Keratinocyte (primary cell): ENCODE results near the gene LUC7L3. TPM values are rescaled to one million over a fixed set of nuclear protein-coding genes. Genes with fewer than 3 reads are reported as not detected.

Source experiments
- DNase-seq: peaks from one replicate; pipeline ENCODE4 v3.0.0-alpha.2; 2011; ENCODE audit warnings: low read depth, missing footprints, low spot score
- FAIRE-seq: peaks from 2 replicates; lab custom pipeline; 2011; peaks lifted over from hg19 to GRCh38; lab: Jason Lieb, UNC
- H2AFZ ChIP-seq: 2 replicates; pipeline ENCODE4 v1.6.0; 2012; ENCODE audit warnings: low read length, control low read depth, inconsistent platforms; ENCODE audit not compliant: control insufficient read depth
- H3K27ac ChIP-seq: 2 replicates; pipeline ENCODE4 v1.5.1; 2011; ENCODE audit warnings: low read length; ENCODE audit not compliant: control insufficient read depth, insufficient read depth
- H3K27me3 ChIP-seq: 3 replicates; pipeline ENCODE4 v1.6.0; 2011; ENCODE audit warnings: low read length; ENCODE audit not compliant: control insufficient read depth, insufficient read depth; ENCODE audit errors: extremely low read depth
- H3K36me3 ChIP-seq, 2 experiments: 2 replicates in 1 of 2; 3 replicates in 1 of 2; pipeline ENCODE4 v1.5.1; 2011; ENCODE audit warnings: low read length in 2 of 2, mild to moderate bottlenecking in 1 of 2; ENCODE audit not compliant: control insufficient read depth in 2 of 2, insufficient read depth in 2 of 2; ENCODE audit errors: extremely low read depth in 1 of 2
- H3K4me1 ChIP-seq: 3 replicates; pipeline ENCODE4 v1.5.1; 2011; ENCODE audit warnings: low read length; ENCODE audit not compliant: control insufficient read depth, insufficient read depth; ENCODE audit errors: extremely low read depth
- H3K4me2 ChIP-seq: 3 replicates; pipeline ENCODE4 v1.6.0; 2011; ENCODE audit warnings: low read depth, low read length; ENCODE audit not compliant: control insufficient read depth, insufficient read depth; ENCODE audit errors: extremely low read depth
- H3K4me3 ChIP-seq, 3 experiments: fragments of 200-600 bp in 1 of 3; sonication (generic) in 1 of 3; 2 replicates in 2 of 3; 3 replicates in 1 of 3; pipeline ENCODE4 v1.5.1; 2011 to 2016; ENCODE audit warnings: low read length in 3 of 3, mild to moderate bottlenecking in 3 of 3, control low read depth in 2 of 3, inconsistent platforms in 1 of 3, low read depth in 1 of 3, mixed read lengths in 1 of 3, mixed run types in 1 of 3, moderate library complexity in 1 of 3; ENCODE audit not compliant: control insufficient read depth in 2 of 3, insufficient read depth in 2 of 3; ENCODE audit errors: extremely low read depth in 1 of 3
- H3K79me2 ChIP-seq: 2 replicates; pipeline ENCODE4 v1.6.0; 2012; ENCODE audit warnings: low read length; ENCODE audit not compliant: control insufficient read depth, insufficient read depth
- H3K9ac ChIP-seq: 3 replicates; pipeline ENCODE4 v1.6.0; 2011; ENCODE audit warnings: low read length; ENCODE audit not compliant: control insufficient read depth, insufficient read depth; ENCODE audit errors: extremely low read depth
- H3K9me1 ChIP-seq: 3 replicates; pipeline ENCODE4 v1.6.0; 2011; ENCODE audit warnings: low read length; ENCODE audit not compliant: control insufficient read depth, insufficient read depth; ENCODE audit errors: extremely low read depth
- H3K9me3 ChIP-seq: 2 replicates; pipeline ENCODE4 v1.5.1; 2012; ENCODE audit warnings: low read depth, low read length; ENCODE audit not compliant: control insufficient read depth
- H4K20me1 ChIP-seq: 3 replicates; pipeline ENCODE4 v1.6.0; 2011; ENCODE audit warnings: low read length; ENCODE audit not compliant: control insufficient read depth, insufficient read depth; ENCODE audit errors: extremely low read depth
- CTCF ChIP-seq, 3 experiments: IDR thresholded peaks in 1 of 3; conservative IDR thresholded peaks in 1 of 3; optimal IDR thresholded peaks in 1 of 3; 2 replicates in 2 of 3; 3 replicates in 1 of 3; pipeline versions ENCODE3 to v1.5.1; 2011; ENCODE audit warnings: low read length in 3 of 3, mild to moderate bottlenecking in 3 of 3, moderate library complexity in 2 of 3, control low read depth in 1 of 3, inconsistent platforms in 1 of 3; ENCODE audit not compliant: insufficient read depth in 2 of 3; ENCODE audit errors: extremely low read depth in 1 of 3
- EZH2 ChIP-seq: IDR thresholded peaks from one replicate; pipeline ENCODE4 v1.6.1; 2012; ENCODE audit warnings: inconsistent platforms, mild to moderate bottlenecking, low read length, moderate library complexity
- dilution Hi-C: fragments of 300-500 bp; cut with MboI; formaldehyde crosslinking; loops from one replicate; pipeline ENCODE4 v1.7.0; 2020; ENCODE audit warnings: low sequenced_read_pairs; ENCODE audit not compliant: extremely low pct_ligation_motif_present
- polyA plus RNA-seq, 5 experiments: library from polyadenylated mRNA; depleted of rRNA in 3 of 5; stranded (reverse) in 3 of 5; stranded (forward) in 1 of 5; unstranded in 1 of 5; fragments of >200 nt; gene quantifications; 1 replicate in 1 of 5; 2 replicates in 3 of 5; 3 replicates in 1 of 5; pipeline versions ENCODE4 v1.2.1 to v1.2.3, GENCODE V29; 2011 to 2012; ENCODE audit warnings: missing spikeins in 2 of 5, low read depth in 1 of 5, low replicate concordance in 1 of 5

Gene LUC7L3
- polyA plus RNA-seq, 1 donor (not counting 4 experiments of a cell fraction or from before 2014, with no cell fraction given) = 92.4 TPM

GRCh38 chr17:50749245-50749644 lies 29.8 kb downstream of the LUC7L3 start:
- H3K79me2 ChIP-seq = peaks cover 4% of the 10 kb centered on the region
- no peak overlapping the region for H3K4me3 ChIP-seq
- H3K9ac ChIP-seq = no peak overlapping the region
- H3K4me2 ChIP-seq = no peak overlapping the region
- H3K9me1 ChIP-seq = no peaks in the 10 kb centered on the region
- no peak overlapping the region for H3K27ac ChIP-seq
- no peak overlapping the region for H2AFZ ChIP-seq
- DNase-seq (no peak), FAIRE-seq (peak; percentile 65)
- H3K9me3 ChIP-seq = no peaks in the 10 kb centered on the region
- no peaks in the 10 kb centered on the region for H3K4me1 ChIP-seq
- no peaks in the 10 kb centered on the region for H4K20me1 ChIP-seq
- H3K27me3 ChIP-seq = no peaks in the 10 kb centered on the region
- dilution Hi-C loops = no loop called here
- no peak for TF ChIP-seq CTCF (optimal IDR thresholded peaks at IDR 0.05 in 1 of 3, IDR thresholded peaks at IDR 0.05 in 1 of 3, conservative IDR thresholded peaks at IDR 0.05 in 1 of 3; ENCODE audit: extremely low read depth in 1 of 3, insufficient read depth in 2 of 3, low read length in 3 of 3)
- no peak for TF ChIP-seq EZH2
- H3K36me3 ChIP-seq = peaks cover 27 to 28% of the 10 kb centered on the region in 2 experiments

- no peaks in the 10 kb centered on the region for H3K9me1 ChIP-seq
- H3K4me1 ChIP-seq = no peaks in the 10 kb centered on the region
- no peak overlapping the region for H3K27ac ChIP-seq
- no peaks in the 10 kb centered on the region for H3K27me3 ChIP-seq
- H3K79me2 ChIP-seq = no peaks in the 10 kb centered on the region
- dilution Hi-C loops = no loop called here
- no peaks in the 10 kb centered on the region for H4K20me1 ChIP-seq
- H3K4me2 ChIP-seq = no peak overlapping the region
- no peak for DNase-seq
- TF ChIP-seq EZH2 (no peak), CTCF (optimal IDR thresholded peaks at IDR 0.05 in 1 of 3, IDR thresholded peaks at IDR 0.05 in 1 of 3, conservative IDR thresholded peaks at IDR 0.05 in 1 of 3; ENCODE audit: extremely low read depth in 1 of 3, insufficient read depth in 2 of 3, low read length in 3 of 3) (no peak)
- no peak overlapping the region for H3K9ac ChIP-seq
- peaks cover 9 to 18% of the 10 kb centered on the region in 2 experiments for H3K36me3 ChIP-seq
- no peak for FAIRE-seq
- no peak overlapping the region for H3K4me3 ChIP-seq
- H2AFZ ChIP-seq = no peak overlapping the region
- no peaks in the 10 kb centered on the region for H3K9me3 ChIP-seq
Measured at GRCh38 chr17:50754521-50754920, 35.1 kb downstream of the LUC7L3 start.
